T-helper 2 cell treated with Interferon-gamma antibody and Interleukin-4, amounts not matched to agents 100 ng/mL and 5 ng/mL, for 36 hours (primary cell): ENCODE results near the gene GPC5. TPM values are rescaled to one million over a fixed set of nuclear protein-coding genes. Genes with fewer than 3 reads are reported as not detected.

Experiments used
- intact Hi-C: fragments of 100-400 bp; cut with micrococcal nuclease; formaldehyde crosslinking; loops from one replicate; pipeline ENCODE4 v1.15.1; 2023
- total RNA-seq: library from RNA; stranded (reverse); gene quantifications from 2 replicates; pipeline ENCODE4 v1.2.3, GENCODE V29; 2022

The GPC5 gene
- total RNA-seq, 1 donor from 2014 or later, result not detected

DNA sequence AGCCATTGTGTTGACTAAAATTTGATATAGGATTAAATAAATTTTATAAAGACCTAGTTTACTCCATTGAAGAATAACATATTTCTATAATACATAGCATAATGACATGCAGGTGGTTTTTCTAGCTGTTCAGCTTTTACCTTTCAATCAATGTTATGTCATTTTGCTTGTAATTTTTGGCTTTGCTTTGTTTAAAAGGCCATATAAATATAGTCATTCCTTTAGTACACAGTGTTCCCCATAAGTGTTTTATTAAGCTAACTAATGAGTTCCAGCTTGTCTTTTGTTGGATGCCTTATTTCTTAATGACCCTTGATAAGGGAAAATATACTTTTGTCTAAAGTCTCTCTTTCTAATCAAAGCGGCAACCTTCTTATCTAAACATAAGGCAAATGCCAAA is 921.9 kb downstream of the GPC5 start:
- intact Hi-C loops, result no loop called here

DNA sequence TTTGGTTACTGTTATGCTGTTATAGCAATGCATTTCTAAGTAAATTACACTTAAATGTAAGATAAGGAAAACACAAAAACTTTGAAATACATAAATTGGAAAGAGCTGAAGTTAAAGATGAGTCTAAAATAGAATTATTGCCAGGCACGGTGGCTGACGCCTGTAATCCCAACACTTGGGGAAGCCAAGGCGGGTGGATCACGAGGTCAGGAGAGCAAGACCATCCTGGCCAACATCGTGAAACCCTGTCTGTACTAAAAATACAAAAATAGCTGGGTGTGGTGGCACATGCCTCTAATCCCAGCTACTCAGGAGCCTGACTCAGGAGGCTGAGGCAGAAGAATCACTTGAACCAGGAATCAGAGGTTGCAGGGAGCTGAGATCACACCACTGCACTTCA is 922.8 kb downstream of the GPC5 start:
- intact Hi-C loops, result no loop called here

DNA sequence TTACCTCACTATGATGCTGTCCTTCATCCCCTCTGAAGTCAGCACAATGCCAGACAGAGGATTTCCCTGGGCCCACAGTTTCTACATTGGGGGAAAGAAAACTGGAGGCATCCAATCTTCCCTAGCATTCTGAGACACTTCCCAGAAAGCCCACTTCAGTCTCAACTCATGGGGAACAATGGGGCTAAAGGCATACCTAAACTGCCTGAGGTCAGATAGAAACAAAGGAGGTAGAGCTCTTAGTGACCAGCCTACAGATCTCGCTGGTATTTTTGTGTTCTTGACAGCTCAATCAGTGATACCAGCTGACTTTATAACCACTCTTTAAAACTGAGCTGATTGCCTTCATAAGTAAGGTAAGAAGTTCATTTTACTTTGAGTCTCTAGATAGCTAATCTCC is 947.2 kb downstream of the GPC5 start:
- intact Hi-C loops, result no loop called here

DNA sequence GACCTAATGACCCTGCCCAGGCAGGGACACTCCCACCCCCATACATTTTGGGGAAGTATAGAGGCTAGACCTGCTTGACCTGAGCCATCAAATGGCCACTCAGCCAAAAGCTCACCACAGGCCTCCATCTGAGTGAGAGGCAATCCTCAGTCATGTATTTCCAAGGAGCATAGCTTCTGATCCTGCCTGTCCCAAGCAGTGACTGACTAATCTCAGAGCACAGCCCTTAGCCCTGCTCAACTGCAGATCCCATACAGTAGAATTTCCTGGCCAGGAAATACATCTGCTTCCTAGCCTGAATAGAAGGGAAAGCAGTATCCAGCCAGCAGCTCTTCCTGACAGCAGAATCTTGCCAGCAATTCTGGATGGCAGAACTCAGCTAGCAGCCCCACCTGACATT is 947.6 kb downstream of the GPC5 start:
- intact Hi-C loops, result no loop called here

DNA sequence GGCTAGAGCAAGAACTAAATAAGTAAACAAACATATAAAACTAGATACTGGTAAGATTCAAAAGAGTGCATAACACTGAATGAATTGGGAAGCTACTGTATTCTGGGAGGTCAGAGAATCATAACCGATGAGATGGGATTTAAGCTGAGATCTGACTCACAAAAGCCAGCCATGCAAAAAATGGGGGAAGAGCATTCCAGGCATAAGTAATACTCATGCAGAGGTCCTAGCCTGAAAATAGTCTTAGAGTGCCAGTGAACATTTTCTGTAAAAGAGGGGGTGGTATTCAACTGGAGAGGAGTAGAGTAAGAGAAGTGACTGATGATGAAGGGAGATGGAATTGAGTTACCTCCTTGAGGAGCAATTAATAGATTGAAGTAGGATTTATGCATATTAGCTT is 956.2 kb downstream of the GPC5 start:
- intact Hi-C loops, result no loop called here

DNA sequence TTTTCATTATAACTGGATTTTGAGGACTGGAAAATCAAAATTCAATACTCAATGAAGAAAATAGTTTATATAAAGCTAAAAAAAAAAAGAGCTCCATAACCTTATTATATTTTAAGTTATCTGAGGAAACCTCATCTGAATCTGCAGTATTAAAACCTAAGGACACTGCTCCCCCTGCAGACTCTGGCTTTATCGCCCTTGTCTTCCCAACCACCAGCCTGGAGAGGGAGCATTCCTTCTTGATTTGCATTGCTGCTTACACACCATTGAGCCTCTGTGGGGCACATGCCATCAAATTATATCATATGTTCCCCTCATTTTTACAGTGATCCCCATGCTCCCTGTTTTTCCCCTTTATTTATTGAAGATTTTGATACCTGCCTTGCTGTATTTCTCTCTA is 956.8 kb downstream of the GPC5 start:
- intact Hi-C loops, result no loop called here

DNA sequence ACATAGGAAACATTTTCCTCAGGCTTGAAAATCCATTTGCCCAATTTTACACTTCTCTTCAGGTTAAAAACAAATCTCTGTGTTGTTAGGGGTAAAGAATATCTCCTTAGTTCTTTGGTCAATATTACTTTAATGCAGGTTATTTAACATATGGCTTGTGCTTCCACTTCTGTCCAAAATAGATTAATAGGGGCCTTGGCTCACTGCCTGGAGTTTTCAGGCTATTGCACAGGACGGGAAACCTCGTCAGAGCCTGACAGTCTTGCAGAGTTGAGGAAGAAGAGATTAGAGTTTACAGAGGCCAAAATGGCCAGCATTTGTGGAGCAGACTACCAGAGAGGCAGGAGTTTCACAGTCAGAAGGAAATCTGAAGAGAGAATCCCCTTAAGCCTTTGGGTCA is 964.3 kb downstream of the GPC5 start:
- intact Hi-C loops, result no loop called here

DNA sequence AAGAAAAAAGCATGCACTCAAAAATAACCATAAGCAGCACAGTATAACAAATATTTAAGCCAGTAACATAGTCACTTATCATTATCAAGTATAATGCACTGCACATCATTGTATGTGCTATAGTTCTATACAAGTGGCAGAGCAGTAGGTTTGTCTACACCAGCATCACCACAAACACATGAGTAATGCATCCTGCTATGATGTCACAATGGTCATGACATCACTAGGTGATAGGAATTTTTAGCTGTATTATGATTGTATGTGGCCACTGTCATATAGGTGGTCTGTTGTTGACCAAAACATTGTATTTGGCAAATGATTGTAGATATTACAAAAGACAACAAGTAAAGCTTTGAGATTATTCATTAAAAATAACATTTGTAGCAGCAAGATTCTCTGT is 967.5 kb downstream of the GPC5 start:
- intact Hi-C loops, result no loop called here

DNA sequence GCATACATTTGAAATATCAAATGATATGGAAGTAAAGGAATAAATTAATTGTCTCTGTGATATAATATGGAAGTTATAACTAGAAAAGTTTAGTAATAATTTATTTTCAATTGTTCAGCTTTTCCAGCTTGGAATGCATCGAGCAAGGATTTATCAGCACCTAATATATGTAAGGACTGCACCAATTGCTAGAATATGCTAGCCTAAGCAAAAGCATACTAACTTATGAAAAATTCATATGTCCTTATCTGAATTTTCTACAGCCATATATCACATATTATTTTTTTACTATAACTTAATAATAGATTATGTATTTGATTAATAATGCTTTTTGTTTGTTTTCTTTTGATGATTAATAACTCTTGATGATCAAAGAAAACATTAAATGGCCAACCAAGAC is 979.0 kb downstream of the GPC5 start:
- intact Hi-C loops, result no loop called here

DNA sequence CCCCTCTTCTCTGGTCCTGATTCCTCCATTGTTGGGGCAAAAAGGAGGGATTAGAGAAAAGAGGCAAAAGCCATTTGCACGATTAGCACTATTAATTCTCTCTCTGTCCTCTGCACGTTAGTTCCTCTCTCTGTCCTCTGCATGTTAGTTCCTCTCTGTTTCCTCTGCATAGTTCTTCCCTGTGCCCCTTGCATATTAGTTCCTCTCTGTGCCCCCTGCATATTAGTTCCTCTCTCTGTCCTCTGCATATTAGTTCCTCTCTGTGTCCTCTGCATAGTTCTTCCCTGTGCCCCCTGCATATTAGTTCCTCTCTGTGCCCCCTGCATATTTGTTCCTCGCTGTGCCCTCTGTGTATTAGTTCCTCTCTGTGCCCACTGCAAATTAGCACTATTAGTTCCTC is 981.0 kb downstream of the GPC5 start:
- intact Hi-C loops, result no loop called here

DNA sequence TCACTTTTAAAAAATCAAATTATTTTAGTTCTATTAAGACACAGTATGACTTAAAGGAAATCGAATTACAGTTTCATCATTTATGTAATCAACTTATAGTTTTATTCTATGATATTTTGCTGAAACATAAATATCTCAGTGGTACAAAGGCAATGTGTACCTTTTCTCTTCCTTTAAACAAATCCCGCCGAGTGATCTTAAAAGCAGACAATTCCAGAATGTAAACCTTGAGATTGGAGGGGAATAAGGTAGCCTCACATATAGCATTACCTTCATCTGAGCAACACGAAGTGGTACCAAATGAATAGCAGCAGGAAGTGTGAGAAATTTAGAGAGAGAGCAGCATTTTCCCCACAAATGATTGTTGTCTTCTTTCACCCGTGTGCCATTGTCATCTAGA is 986.0 kb downstream of the GPC5 start:
- intact Hi-C loops, result no loop called here

DNA sequence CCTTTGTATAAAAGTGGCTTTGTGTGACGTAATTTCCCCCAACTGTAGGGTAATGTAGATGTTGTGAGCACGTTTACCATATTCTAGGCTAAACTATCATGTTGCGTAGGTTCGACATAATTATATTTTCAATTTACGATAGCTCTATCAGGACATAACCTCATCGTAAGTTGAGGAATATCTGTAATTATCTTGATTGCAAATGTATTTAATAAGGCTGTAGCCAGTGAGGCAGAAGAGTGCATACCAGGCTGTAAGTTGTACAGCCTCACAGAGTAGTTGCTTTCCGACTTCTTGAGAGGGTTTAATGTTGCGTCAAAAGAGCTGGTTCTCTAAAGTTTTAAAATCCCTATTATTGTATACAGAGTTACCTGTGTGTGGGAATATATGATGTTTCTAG is 988.8 kb downstream of the GPC5 start:
- intact Hi-C loops, result no loop called here

DNA sequence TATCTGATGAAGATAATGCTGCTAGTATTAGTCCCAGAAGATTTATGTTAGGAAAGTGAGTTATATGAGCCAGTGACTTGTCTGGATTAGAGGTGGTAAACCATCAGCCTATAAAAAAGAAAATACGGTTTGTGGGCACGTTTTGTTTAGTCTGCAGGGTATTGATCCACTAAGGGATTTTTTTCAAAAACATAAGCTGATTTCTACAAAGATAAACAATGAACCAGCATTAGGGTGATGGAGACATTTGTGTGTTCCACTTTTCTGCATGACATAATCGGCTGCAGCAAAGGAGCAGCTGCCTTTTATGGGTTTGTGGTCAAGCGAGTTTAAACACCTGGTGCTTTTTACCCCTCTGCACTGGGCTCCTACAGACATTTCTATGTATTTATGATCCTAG is 991.8 kb downstream of the GPC5 start:
- intact Hi-C loops, result no loop called here

DNA sequence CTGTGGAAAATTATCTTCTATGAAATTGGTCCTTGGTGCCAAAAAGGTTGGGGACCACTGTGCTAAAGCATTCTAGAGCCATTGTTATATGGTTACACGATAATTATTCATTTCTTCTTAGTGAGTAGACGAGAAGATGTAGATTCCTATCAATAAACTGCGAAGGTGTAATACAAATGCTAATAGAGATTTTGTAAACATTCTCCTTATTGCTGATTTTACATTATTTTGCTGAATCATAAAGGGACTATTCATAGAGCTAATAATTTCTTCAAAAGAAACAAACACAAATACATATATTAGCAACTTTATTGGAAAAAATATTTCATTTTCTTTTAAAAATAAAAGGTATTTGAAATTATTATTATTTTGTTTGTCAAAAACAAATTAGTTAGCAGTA is 1005.2 kb downstream of the GPC5 start:
- intact Hi-C loops, result no loop called here

DNA sequence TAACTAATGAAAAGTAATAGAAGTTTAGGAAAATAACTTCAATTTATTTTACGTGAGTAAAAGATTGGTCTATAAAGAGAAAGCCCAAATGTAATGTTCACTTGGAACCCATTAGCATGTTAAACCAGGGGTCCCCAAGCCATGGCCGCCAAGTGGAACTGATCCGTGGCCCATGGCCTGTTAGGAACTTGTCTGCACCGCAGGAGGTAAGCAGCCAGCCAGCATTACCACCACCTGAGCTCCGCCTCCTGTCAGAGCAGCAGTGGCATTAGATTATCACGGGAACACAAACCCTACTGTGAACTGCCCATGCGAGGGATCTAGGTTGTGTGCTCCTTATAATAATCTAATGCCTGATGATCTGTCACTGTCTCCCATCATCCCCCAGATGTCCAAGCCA is 1009.4 kb downstream of the GPC5 start:
- intact Hi-C loops, result no loop called here

DNA sequence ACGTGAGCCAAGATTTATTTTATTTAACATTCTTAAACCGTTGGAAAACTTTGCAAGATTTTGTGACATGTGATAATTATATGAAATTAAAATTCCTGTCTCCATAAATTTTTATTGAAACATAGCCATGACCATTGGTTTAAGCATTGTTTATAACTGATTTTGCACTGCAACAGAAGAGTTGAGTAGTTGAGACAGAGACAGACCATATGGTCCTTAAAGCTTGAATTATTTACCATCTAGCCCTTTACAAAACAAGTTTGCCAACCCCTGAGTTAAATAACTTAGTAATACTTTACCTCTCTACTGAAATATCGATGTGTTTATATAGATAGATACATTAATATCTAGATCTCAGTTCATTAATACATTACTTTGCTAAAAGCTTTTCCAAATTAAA is 1014.1 kb downstream of the GPC5 start:
- intact Hi-C loops, result no loop called here

DNA sequence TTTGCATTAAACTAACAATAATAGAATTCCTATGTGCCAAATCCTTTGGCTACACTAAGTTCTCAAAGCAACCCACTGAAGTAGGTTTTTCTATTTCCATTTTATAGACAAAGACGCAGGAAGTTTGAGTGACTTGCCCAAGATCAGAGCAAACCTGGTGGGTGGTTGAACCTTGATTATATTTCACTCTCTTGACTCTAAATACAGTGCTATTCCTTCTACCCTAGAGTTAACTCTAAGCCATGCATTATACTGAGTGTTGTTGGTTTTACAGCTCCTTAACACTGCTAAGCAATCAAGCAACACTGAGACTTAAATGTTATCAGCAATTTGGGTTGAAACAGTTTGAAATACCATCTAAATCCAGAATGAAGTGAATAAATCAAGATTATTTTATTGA is 1014.6 kb downstream of the GPC5 start:
- intact Hi-C loops, result no loop called here

DNA sequence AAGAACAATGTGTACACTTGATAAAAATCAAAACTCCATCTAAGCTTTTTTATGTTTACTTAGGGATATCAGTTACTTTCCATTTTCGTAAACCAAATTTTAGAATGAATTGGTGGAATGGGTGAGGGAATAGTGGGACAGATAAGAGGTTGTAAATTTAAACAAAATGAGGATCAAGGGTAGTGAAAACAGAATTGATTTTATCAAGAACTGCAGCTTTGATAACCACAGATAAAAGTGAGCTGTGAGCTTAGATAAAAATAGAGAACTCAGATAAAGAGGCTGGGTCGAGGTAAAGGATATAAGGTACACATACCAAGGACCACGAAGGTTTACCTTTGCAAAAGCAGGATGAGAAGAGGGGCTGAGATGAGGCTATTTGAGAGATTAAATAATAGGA is 1015.0 kb downstream of the GPC5 start:
- intact Hi-C loops, result no loop called here

DNA sequence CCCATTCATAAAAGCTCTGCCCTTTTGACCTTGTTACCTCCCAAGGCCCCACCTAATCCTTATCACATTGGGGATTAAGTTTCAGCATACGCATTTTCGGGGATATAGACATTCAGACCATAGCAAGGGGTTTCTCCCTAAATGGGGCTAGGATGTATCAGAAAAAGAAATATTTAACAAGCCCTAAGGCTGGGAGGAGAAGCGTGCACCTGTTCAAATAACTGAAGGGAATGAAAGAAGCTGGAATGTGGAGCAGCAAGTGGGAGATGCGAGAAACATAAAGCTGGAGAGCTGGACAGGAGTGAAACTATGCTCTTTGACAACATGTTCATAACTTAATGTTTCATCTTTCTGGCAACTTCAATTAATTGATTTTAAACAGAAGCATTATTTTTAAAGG is 1016.4 kb downstream of the GPC5 start:
- intact Hi-C loops, result no loop called here

DNA sequence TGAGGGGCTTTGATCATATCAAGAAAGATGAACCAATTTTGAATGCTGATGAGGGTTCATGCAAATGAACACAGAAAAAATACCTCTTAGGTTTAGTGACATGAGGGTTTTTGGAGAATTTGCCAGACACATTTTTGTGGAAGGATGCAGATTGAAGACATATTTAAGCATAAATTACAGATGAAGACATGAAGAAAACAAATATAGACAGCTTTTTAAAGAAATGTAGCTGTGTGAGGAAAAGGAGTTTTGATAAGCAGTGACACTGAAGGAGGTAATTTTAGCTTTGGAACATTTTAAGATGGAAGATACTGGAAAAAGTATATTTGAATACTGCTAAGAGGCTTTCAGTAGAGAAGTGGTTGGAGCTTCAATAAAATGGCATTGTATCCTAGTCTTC is 1017.4 kb downstream of the GPC5 start:
- intact Hi-C loops, result no loop called here

DNA sequence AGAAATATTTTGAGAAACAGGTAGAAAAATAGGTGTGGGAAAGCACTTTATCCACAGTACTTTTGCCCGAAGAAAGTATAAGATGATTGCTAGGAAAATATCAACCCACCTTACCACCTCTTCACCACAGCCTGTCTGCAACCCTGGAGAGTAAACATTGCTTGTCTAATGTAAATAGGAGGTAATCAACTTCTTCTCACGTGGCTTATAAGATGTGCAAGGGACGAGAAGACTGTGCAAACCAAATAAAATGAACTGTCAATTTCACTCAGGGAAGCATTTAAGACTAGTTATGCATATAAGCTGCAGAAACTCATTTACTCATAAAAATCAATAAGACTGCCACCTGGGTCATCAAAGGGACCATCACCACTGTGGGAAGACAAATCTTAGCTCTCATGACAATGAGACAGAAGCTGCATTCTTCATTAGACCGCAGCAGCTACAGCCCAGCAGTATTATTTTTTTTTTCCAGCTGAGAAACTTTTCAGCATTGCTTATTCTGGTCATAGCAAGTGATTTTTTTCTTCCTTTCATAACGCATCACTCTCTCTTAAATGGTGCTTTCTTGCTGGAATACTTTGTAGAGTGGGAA is 1020.5 kb downstream of the GPC5 start:
- intact Hi-C loops, result no loop called here

DNA sequence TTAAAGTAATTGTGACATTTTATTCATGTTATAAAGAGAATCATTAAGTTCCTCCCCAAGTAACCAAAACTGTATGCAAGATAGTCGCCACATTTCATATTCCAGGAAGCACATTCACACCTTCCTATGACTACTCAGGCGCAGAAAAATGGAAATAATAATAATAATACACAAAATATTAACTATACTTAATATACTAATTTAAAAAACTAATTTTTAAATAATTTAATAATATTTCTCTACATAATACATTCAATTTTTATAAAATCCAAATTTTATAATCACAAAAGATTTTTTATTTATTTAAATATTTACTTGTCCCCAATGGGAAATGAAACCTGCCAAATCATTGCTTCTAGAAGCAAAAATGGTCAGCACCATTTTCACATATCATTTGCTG is 1030.8 kb downstream of the GPC5 start:
- intact Hi-C loops, result no loop called here

DNA sequence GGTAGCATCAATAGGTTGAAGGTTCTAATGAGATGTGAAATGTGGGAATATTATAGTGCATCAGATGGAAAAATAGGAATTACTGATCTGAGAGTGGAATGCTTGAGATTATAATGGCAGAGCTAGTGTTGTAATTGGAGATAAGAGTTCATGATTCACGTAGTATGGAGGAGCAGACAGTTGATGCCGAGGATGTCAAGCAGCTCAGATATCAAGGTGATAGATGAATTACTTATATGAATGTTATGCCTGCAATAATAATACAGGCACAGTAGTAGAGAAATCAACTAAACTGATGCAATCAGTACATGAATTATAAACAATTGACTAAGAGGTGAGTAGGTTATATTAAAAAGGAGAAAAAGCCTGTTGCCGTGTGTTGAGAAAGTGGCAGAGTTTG is 1035.0 kb downstream of the GPC5 start:
- intact Hi-C loops, result no loop called here

DNA sequence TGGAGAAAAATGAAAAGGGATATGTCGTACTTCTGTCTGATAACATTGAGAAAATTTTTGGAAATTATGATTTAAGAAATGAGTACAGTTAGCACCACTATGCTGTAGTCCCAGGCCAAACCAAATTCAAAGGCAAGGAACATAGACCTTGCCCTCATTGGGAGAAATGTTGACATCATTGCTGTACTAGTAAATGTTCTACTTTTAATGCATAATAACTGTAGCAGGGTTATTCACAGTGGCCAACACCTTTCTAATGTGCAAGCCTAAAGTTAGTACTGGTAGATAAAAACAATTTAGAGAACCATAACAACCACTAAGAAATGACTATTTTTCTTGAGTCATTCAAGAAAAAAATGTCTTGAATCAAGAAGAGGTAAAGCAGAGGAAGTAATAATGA is 1035.5 kb downstream of the GPC5 start:
- intact Hi-C loops, result no loop called here
